Measurements from ENCODE around the gene KIAA2012. TPM values are rescaled to one million over a fixed set of nuclear protein-coding genes. Genes with fewer than 3 reads are reported as not detected.

The KIAA2012 gene
- total RNA-seq, 1 donor from 2014 or later = 0.11 TPM

DNA sequence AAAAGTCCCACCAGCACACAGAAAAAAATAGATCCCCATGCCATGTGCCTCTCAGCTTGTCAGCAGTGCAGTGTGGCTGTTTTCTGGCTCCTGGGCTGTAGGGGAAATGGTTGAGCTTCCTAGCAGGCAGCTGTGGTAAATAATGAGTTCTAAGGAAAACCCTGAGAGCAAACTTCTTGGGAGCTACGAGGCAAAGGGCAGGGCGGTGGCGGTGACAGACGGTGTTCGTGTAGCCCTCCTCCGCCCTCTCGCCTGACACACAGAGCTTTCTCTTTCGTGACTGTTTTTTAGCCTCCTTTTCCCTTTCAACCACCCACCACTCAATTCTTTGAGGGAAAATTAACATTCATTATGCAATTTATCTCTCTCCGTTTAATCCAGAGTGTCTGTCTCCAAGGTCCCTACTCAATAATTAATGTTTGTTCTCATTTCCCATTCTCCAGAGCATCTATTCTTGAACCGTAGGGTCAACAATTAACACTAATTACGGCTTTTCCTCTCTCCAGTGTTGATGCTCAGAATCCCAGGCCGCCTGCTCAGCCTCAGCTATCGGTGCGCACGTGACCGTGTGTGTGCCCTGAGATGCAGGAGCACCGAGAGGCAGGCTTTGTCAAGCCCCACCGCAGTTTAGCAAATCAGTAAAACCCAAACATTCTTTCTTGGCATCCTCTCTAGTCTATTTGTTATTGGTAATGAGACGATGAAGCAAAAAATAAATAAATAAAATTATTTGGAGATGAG, 50.1 kb downstream of the KIAA2012 start:
- no peaks in the 10 kb centered on the region for H3K36me3 ChIP-seq
- DNase-seq (ENCODE audit: low spot score in 2 of 2) = no peak
- H3K4me3 ChIP-seq = no peak overlapping the region
- intact Hi-C loops (cut with DNase I) = no loop called here
- no peaks in the 10 kb centered on the region for H3K9me3 ChIP-seq
- no peaks in the 10 kb centered on the region for H3K4me1 ChIP-seq
- TF ChIP-seq, protein P1, sequence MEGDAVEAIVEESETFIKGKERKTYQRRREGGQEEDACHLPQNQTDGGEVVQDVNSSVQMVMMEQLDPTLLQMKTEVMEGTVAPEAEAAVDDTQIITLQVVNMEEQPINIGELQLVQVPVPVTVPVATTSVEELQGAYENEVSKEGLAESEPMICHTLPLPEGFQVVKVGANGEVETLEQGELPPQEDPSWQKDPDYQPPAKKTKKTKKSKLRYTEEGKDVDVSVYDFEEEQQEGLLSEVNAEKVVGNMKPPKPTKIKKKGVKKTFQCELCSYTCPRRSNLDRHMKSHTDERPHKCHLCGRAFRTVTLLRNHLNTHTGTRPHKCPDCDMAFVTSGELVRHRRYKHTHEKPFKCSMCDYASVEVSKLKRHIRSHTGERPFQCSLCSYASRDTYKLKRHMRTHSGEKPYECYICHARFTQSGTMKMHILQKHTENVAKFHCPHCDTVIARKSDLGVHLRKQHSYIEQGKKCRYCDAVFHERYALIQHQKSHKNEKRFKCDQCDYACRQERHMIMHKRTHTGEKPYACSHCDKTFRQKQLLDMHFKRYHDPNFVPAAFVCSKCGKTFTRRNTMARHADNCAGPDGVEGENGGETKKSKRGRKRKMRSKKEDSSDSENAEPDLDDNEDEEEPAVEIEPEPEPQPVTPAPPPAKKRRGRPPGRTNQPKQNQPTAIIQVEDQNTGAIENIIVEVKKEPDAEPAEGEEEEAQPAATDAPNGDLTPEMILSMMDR (IDR thresholded peaks at IDR 0.05) = no peak
- H3K27ac ChIP-seq = no peak overlapping the region
- H3K27me3 ChIP-seq = no peaks in the 10 kb centered on the region

DNA sequence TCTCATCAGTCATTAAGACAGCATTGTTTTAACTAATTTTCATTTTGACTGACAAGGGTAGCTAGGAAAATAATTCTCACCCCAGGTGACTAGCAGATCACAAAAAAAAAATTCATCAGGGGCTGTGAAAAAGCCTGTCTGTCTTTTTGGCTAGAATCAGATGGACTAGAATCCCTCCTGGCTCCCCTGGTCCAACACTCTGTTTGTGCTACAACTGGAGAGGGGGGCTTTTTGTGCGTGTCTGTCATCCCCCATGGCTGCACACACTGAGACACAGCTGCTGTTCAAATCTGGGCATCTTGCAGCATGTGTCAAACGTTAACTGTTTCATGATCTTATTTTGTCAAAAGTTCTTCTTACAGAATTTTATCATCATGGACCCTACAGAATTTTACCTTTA, 51.2 kb downstream of the KIAA2012 start:
- no peaks in the 10 kb centered on the region for H3K27me3 ChIP-seq
- no peaks in the 10 kb centered on the region for H3K36me3 ChIP-seq
- TF ChIP-seq, protein P1 (IDR thresholded peaks at IDR 0.05) = no peak
- no peaks in the 10 kb centered on the region for H3K4me1 ChIP-seq
- H3K4me3 ChIP-seq = no peak overlapping the region
- H3K9me3 ChIP-seq = no peaks in the 10 kb centered on the region
- H3K27ac ChIP-seq = no peak overlapping the region
- no peak for DNase-seq (ENCODE audit: low spot score in 2 of 2)
- intact Hi-C loops (cut with DNase I) = no loop called here

DNA sequence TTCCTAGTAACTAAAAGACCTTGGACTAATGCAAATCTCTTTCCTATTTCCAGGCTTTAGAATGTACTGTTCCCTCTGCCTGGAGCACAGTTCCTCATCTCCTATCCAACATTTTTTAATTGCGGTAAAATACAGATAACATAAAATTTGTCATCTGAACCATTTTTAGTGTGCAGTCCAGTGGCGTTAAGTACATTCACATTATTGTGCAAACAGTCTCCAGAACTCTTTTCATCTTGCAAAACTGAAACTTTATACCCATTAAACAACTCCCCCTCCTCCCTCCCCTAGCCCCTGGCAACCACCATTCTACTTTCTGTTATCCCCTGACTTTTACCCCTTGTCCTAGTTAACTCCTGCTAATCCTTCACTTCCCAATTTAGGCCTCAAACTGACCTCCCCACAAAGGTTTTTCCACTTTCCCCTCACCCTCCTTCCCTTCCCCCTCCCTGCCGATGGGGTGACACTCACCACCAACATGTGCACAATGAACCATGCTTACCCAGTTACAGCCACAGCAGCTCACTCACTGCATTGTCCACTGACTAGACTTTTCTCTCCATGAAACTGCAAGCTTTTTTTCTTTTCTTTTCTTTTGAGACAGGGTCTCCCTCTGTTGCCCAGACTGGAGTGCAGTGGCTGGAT, 54.8 kb downstream of the KIAA2012 start:
- no peak for DNase-seq (ENCODE audit: low spot score in 2 of 2)
- H3K27me3 ChIP-seq = no peaks in the 10 kb centered on the region
- intact Hi-C loops (cut with DNase I) = no loop called here
- H3K36me3 ChIP-seq = no peaks in the 10 kb centered on the region
- no peak overlapping the region for H3K27ac ChIP-seq
- TF ChIP-seq, protein P1 (IDR thresholded peaks at IDR 0.05) = no peak
- no peak overlapping the region for H3K4me3 ChIP-seq
- no peaks in the 10 kb centered on the region for H3K4me1 ChIP-seq
- H3K9me3 ChIP-seq = no peaks in the 10 kb centered on the region

DNA sequence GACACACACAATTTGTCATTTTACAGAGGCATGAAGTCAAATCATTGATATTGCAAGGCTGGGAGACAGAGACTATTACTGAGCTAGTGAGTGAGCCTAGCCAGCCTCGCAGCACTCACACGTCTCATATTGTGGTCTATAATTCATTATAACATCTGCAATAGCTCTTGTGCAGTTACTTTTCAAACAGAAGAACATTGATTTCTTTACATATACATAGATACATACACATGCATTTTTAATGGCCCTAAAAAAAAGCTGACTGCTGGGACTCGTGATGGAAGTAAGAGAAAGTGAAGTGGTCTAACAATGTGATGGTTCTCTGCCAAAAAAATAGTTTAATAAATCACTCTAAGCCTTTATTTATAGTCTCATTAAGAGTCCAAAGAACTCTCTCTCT, 56.8 kb downstream of the KIAA2012 start:
- H3K9me3 ChIP-seq = no peaks in the 10 kb centered on the region
- intact Hi-C loops (cut with DNase I) = no loop called here
- no peaks in the 10 kb centered on the region for H3K36me3 ChIP-seq
- no peak overlapping the region for H3K4me3 ChIP-seq
- H3K4me1 ChIP-seq = no peaks in the 10 kb centered on the region
- H3K27ac ChIP-seq = no peak overlapping the region
- no peak for DNase-seq (ENCODE audit: low spot score in 2 of 2)
- H3K27me3 ChIP-seq = no peaks in the 10 kb centered on the region
- TF ChIP-seq, protein P1 (IDR thresholded peaks at IDR 0.05) = no peak

DNA sequence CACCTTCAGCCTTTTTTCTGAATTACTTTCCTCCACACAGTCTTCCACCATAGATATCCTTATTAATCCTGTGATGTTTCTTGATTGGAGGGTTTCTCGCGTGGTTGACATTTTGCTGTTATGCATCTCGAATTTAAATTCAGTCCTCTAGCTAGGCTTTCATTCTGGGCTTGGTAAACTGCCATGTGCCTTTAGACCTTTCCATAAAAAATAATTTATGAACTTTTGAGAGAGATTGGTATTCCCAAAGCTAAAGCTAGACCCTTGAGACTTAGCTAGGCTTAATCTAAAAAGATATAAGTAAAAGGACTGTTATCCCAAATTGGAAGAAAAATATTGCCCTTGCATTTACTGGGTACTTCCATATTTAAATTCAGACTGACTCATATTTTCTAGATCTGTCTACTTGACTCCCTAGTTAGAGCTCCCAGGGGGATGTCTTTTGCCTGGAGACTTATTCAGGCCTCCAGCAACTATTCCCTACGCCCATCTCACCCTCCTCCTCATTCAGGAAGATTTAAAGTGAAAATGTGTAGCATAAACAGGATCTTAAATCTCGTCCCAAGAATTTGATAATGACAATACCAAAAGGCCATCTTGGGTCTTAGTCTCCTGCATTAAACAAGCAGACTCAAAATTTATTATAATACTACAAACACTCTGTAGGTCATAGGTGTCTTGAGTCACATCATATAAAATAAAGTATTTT, 60.3 kb downstream of the KIAA2012 start:
- no peak overlapping the region for H3K4me3 ChIP-seq
- H3K36me3 ChIP-seq = no peaks in the 10 kb centered on the region
- intact Hi-C loops (cut with DNase I) = no loop called here
- no peaks in the 10 kb centered on the region for H3K9me3 ChIP-seq
- TF ChIP-seq, protein P1 (IDR thresholded peaks at IDR 0.05) = no peak
- no peak overlapping the region for H3K27ac ChIP-seq
- H3K4me1 ChIP-seq = peaks cover 0 to 5% of the 10 kb centered on the region in 2 donors
- H3K27me3 ChIP-seq = no peaks in the 10 kb centered on the region
- DNase-seq (ENCODE audit: low spot score in 2 of 2) = no peak
